Natural killer cell (primary cell): Measurements from ENCODE around the gene SOCS2. TPM values are rescaled to one million over a fixed set of nuclear protein-coding genes. Genes with fewer than 3 reads are reported as not detected.

Experiments
- ATAC-seq, 3 donors: fragments of 150-1000 bp in 2 of 3; fragments of 200-7000 bp in 1 of 3; cut with Tn5 transposase; 1 replicate in 1 of 3; 2 replicates in 2 of 3; pipeline ENCODE4 v1.10.0; 2021; ENCODE audit warnings: mild to moderate bottlenecking in 2 of 3, moderate library complexity in 2 of 3
- DNase-seq, 2 donors: peaks; one replicate each; pipeline versions ENCODE4 v3.0.0 to v3.0.0-alpha.2; 2013 to 2021; ENCODE audit warnings: mixed read lengths in 1 of 2
- H3K27ac ChIP-seq: one replicate; pipeline ENCODE4 v1.5.1; 2013; ENCODE audit warnings: mild to moderate bottlenecking, low read length
- H3K27me3 ChIP-seq: one replicate; pipeline ENCODE4 v1.6.1; 2013; ENCODE audit warnings: low read length; ENCODE audit not compliant: control insufficient read depth, insufficient read depth
- H3K36me3 ChIP-seq: one replicate; pipeline ENCODE4 v1.6.1; 2013; ENCODE audit warnings: low read length; ENCODE audit not compliant: control insufficient read depth, insufficient read depth
- H3K4me1 ChIP-seq: one replicate; pipeline ENCODE4 v1.6.1; 2013; ENCODE audit warnings: low read length; ENCODE audit not compliant: control insufficient read depth, insufficient read depth
- H3K4me3 ChIP-seq: one replicate; pipeline ENCODE4 v1.5.1; 2013; ENCODE audit warnings: low read length
- H3K9me3 ChIP-seq: one replicate; pipeline ENCODE4 v1.6.1; 2013; ENCODE audit warnings: low read length; ENCODE audit not compliant: control insufficient read depth, insufficient read depth
- H3K27ac Mint-ChIP-seq, 2 donors: one replicate each; pipeline ENCODE4 v1.8.0; 2022; ENCODE audit warnings: mild to moderate bottlenecking in 2 of 2, mixed read lengths in 2 of 2, moderate library complexity in 1 of 2
- H3K27me3 Mint-ChIP-seq, 2 donors: one replicate each; pipeline ENCODE4 v1.8.0; 2022; ENCODE audit warnings: low read depth in 2 of 2, mixed read lengths in 2 of 2
- H3K36me3 Mint-ChIP-seq: one replicate; pipeline ENCODE4 v1.8.0; 2022; ENCODE audit warnings: mixed read lengths
- H3K4me1 Mint-ChIP-seq, 2 donors: one replicate each; pipeline ENCODE4 v1.8.0; 2022; ENCODE audit warnings: mixed read lengths in 2 of 2
- H3K4me3 Mint-ChIP-seq: one replicate; pipeline ENCODE4 v1.8.0; 2022; ENCODE audit warnings: mild to moderate bottlenecking, moderate library complexity, mixed read lengths
- H3K9me3 Mint-ChIP-seq, 2 donors: one replicate each; pipeline ENCODE4 v1.8.0; 2022; ENCODE audit warnings: mixed read lengths in 2 of 2
- WGBS: methylation state at CpG from one replicate; pipeline ENCODE4 v1.1.7; 2013; ENCODE audit warnings: missing lambda C conversion rate; ENCODE audit not compliant: insufficient coverage; 5-methylcytosine and 5-hydroxymethylcytosine counted together
- intact Hi-C: fragments of 100-400 bp; cut with micrococcal nuclease; formaldehyde crosslinking; loops from one replicate; pipeline ENCODE4 v1.14.2; 2022
- total RNA-seq, 4 donors: library from RNA; stranded (reverse); fragments of 120-200 nt in 1 of 4; gene quantifications; one replicate each; pipeline versions ENCODE4 v1.2.3 to v1.2.4, GENCODE V29; 2013 to 2022
- TF ChIP-seq, protein P1 (sequence below): fragments of 200-600 bp; IDR thresholded peaks from one replicate; pipeline ENCODE4 v1.8.0; 2022; ENCODE audit warnings: antibody characterized with exemption

The SOCS2 gene, protein sequence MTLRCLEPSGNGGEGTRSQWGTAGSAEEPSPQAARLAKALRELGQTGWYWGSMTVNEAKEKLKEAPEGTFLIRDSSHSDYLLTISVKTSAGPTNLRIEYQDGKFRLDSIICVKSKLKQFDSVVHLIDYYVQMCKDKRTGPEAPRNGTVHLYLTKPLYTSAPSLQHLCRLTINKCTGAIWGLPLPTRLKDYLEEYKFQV
- 100 to 1,000 TPM in 1 of 3 donors, 10 to 100 TPM in 2; 13.9 to 110 (median 26.7) TPM for total RNA-seq
- 25.7 TPM for total RNA-seq (2013)

DNA sequence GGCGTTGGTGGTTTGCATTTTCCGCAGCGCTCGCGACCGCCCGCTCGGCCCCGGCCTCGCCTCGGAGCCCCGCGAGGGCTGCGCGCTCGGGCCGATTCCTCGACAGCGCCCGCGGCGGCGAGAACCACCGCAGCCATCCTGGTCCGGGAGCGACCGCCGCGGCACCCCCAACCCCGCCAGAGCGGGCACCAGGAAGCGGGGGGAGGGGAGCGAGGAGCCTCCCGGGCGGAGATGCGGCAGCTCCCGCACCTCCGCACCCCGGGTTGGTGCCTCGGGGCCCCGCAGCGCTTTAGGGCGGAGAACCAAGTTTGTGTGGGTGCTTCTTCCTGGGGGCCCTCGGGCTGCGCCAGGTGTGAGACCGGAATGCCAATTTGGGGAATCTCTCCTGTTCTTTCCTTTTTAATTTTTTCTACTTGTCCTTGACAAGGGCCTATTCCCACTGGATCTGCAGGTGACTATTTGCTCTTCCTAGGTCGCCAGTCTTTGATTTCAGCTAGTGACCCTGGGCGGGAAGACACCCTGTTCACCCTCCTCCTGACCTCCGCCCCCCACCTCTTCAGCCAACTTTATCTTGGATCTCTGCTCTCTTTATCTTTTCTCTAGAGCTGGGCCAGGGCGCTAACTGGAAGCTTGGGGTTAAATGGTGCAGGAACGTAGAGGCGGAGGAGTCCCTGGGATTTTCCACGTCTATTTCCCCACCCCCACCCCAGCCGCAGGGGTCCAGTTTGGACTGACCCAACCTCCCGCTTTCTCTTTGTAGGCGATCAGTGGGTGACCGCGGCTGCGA, at the start of gene SOCS2:
SOCS2 (plus strand) TSS at position 751 of the 787 bp plus-strand sequence. CDS start 223 bp downstream, outside the sequence.
- H3K27me3 Mint-ChIP-seq = peaks cover 0 to 4% of the 10 kb centered on the region in 2 donors
- WGBS = under 1% methylated on average over 58 of the region's 59 CpGs

DNA sequence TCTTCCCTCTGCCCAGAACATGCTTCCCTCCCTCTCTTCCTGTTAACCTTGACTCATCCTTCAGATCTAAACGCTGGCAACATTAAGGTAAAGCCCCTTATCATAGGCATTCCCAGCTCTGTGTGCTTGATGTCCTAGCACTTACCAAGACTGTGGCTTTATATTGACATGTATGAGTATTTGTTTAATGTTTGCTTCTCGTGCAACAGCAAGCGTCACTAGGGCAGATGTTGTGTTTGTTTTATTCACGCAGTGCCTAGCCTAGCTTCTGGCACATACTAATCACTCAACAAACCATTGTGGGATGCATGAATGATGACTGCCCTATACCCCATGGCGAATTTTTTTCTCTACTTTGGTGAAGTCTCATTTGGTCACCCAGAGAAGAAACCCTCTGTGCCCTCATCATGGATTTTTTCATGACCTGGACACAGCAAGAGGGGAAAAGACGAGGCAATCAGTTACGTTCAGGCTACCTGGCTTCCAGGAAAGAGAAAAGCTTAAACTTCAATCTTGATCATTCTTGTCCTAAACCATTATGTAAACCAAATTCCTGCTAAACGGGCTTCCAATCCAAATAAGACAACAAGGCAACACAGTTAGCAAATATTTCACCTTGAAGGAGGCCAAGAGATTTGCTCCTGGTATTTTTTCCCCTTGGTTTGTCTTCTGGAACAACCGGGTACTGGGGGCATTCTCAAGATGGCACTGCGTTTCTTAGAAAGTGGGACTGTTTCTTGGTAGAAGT, 47.9 kb upstream of the SOCS2 start:
- H3K4me3 ChIP-seq = no peak overlapping the region
- 89% methylated on average over 10 of the region's 10 CpGs for WGBS
- no peaks in the 10 kb centered on the region for H3K9me3 ChIP-seq
- H3K4me1 ChIP-seq = peaks cover 3% of the 10 kb centered on the region
- H3K9me3 Mint-ChIP-seq = no peaks in the 10 kb centered on the region
- no peaks in the 10 kb centered on the region for H3K36me3 ChIP-seq
- no peak overlapping the region for H3K4me3 Mint-ChIP-seq
- intact Hi-C loops = loop anchor here (5.0 kb wide), 1 partner anchor 578 kb away; no protein-coding TSS in a partner anchor
- ATAC-seq = no peak
- peaks cover 6 to 10% of the 10 kb centered on the region in 2 donors for H3K4me1 Mint-ChIP-seq
- no peaks in the 10 kb centered on the region for H3K27me3 ChIP-seq
- no peak for DNase-seq
- H3K27me3 Mint-ChIP-seq = peaks cover 0 to 1% of the 10 kb centered on the region in 2 donors
- TF ChIP-seq, protein P1, sequence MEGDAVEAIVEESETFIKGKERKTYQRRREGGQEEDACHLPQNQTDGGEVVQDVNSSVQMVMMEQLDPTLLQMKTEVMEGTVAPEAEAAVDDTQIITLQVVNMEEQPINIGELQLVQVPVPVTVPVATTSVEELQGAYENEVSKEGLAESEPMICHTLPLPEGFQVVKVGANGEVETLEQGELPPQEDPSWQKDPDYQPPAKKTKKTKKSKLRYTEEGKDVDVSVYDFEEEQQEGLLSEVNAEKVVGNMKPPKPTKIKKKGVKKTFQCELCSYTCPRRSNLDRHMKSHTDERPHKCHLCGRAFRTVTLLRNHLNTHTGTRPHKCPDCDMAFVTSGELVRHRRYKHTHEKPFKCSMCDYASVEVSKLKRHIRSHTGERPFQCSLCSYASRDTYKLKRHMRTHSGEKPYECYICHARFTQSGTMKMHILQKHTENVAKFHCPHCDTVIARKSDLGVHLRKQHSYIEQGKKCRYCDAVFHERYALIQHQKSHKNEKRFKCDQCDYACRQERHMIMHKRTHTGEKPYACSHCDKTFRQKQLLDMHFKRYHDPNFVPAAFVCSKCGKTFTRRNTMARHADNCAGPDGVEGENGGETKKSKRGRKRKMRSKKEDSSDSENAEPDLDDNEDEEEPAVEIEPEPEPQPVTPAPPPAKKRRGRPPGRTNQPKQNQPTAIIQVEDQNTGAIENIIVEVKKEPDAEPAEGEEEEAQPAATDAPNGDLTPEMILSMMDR = no peak
- no peak overlapping the region for H3K27ac Mint-ChIP-seq
- no peaks in the 10 kb centered on the region for H3K36me3 Mint-ChIP-seq
- no peak overlapping the region for H3K27ac ChIP-seq

More for the DNA sequence above, at the start of gene SOCS2:
- Mint-ChIP-seq H3K4me3 (peak within 1 kb of the TSS; percentile 96), H3K4me1 (peaks cover 39 to 46% of the 10 kb centered on the region in 2 donors), H3K27ac (peak within 1 kb of the TSS; percentile 86 to 89), H3K36me3 (no peaks in the 10 kb centered on the region), H3K9me3 (no peaks in the 10 kb centered on the region)
- Histone ChIP-seq H3K4me1 (peaks cover 26% of the 10 kb centered on the region), H3K27me3 (peaks cover 5% of the 10 kb centered on the region), H3K9me3 (no peaks in the 10 kb centered on the region), H3K27ac (peak within 1 kb of the TSS; percentile 63), H3K36me3 (peaks cover 11% of the 10 kb centered on the region), H3K4me3 (peak within 1 kb of the TSS; percentile 95)
- DNase-seq (peak; percentile 37 to 59), ATAC-seq (peak in 1 of 3 donors; percentile 4)
- intact Hi-C loops = loop anchor here (1.0 to 5.0 kb wide), 2 partner anchors 105 to 645 kb away; partner anchors contain the start of genes CRADD and EEA1
- TF ChIP-seq, protein P1 = no peak

- intact Hi-C loops = no loop called here
- ATAC-seq = no peak
- Histone ChIP-seq H3K27ac (no peak overlapping the region), H3K27me3 (no peaks in the 10 kb centered on the region), H3K9me3 (no peaks in the 10 kb centered on the region), H3K36me3 (no peaks in the 10 kb centered on the region), H3K4me3 (no peak overlapping the region), H3K4me1 (no peaks in the 10 kb centered on the region)
- Mint-ChIP-seq H3K4me1 (peaks cover 9 to 13% of the 10 kb centered on the region in 2 donors), H3K4me3 (no peak overlapping the region), H3K9me3 (no peaks in the 10 kb centered on the region), H3K27me3 (peaks cover 0 to 3% of the 10 kb centered on the region in 2 donors), H3K27ac (no peak overlapping the region), H3K36me3 (no peaks in the 10 kb centered on the region)
- WGBS = 93% methylated on average over 3 of the region's 4 CpGs
- no peak for DNase-seq
- TF ChIP-seq, protein P1 = no peak
Observed at GRCh38 chr12:93526786-93527428, 45.6 kb upstream of the SOCS2 start.
